Activated CD8-positive, alpha-beta T cell treated with anti-CD3 and anti-CD28 coated beads for 36 hours (primary cell): ENCODE results near the gene TRIM3. TPM values are rescaled to one million over a fixed set of nuclear protein-coding genes. Genes with fewer than 3 reads are reported as not detected.
A peak's percentile ranks its signal among the peaks of the same experiment; 100 is the strongest.

ENCODE experiments used
- ATAC-seq: fragments of 200-7000 bp; cut with Tn5 transposase; one replicate; pipeline ENCODE4 v1.10.0; 2021; ENCODE audit warnings: mild to moderate bottlenecking, moderate library complexity
- CTCF ChIA-PET: fragments of 350-600 bp; sonication (Branson Sonifier 250); formaldehyde crosslinking; loops from one replicate; lab custom pipeline; 2021; ENCODE audit warnings: antibody characterized with exemption; lab: Charles Lee
- POLR2A ChIA-PET: fragments of 350-600 bp; sonication (Branson Sonifier 250); formaldehyde crosslinking; loops from one replicate; lab custom pipeline; 2021; ENCODE audit warnings: antibody characterized with exemption; lab: Charles Lee
- DNase-seq: peaks from one replicate; pipeline ENCODE4 v3.0.0-alpha.2; 2020
- H3K27ac Mint-ChIP-seq: one replicate; pipeline ENCODE4 v1.8.0; 2021; ENCODE audit warnings: mild to moderate bottlenecking, mixed read lengths
- H3K27me3 Mint-ChIP-seq: one replicate; pipeline ENCODE4 v1.8.0; 2021; ENCODE audit warnings: mixed read lengths
- H3K36me3 Mint-ChIP-seq: one replicate; pipeline ENCODE4 v1.8.0; 2021; ENCODE audit warnings: low read depth, mixed read lengths
- H3K4me1 Mint-ChIP-seq: one replicate; pipeline ENCODE4 v1.8.0; 2021; ENCODE audit warnings: low read depth, mixed read lengths
- H3K4me3 Mint-ChIP-seq: one replicate; pipeline ENCODE4 v1.8.0; 2021; ENCODE audit warnings: mild to moderate bottlenecking, moderate library complexity, mixed read lengths
- H3K9me3 Mint-ChIP-seq: one replicate; pipeline ENCODE4 v1.8.0; 2021; ENCODE audit warnings: mixed read lengths
- CTCF ChIP-seq: fragments of 200-600 bp; IDR thresholded peaks from one replicate; pipeline ENCODE4 v1.8.0; 2022; ENCODE audit warnings: antibody characterized with exemption, mild to moderate bottlenecking
- intact Hi-C: fragments of 100-400 bp; cut with micrococcal nuclease; formaldehyde crosslinking; loops from one replicate; pipeline ENCODE4 v1.10.0; 2022
- total RNA-seq, 2 experiments: library from RNA; stranded (reverse); gene quantifications; one replicate each; pipeline ENCODE4 v1.2.3, GENCODE V29; 2021

TRIM3 gene
- total RNA-seq, 2 experiments from 2014 or later, result 4.4 to 5.5 TPM

- H3K27me3 Mint-ChIP-seq, result no peaks in the 10 kb centered on the region
- H3K4me1 Mint-ChIP-seq, result peaks cover 24% of the 10 kb centered on the region
- DNase-seq (peak; percentile 64), ATAC-seq (peak; percentile 32)
- H3K9me3 Mint-ChIP-seq, result no peaks in the 10 kb centered on the region
- CTCF ChIA-PET, result interaction anchor here (1.8 kb wide), 1 partner anchor 36 kb away, joined by 8 read pairs; no protein-coding TSS in a partner anchor
- no peak for TF ChIP-seq CTCF
- POLR2A ChIA-PET, result interaction anchor here (1.4 kb wide), 1 partner anchor 12 kb away, joined by 5 read pairs; no protein-coding TSS in a partner anchor
- H3K27ac Mint-ChIP-seq, result no peak overlapping the region
- intact Hi-C loops, result no loop called here
- no peak overlapping the region for H3K4me3 Mint-ChIP-seq
- H3K36me3 Mint-ChIP-seq, result peaks cover 2% of the 10 kb centered on the region
These were observed 58.8 kb downstream of the TRIM3 start for GRCh38 chr11:6414874-6415328.

GRCh38 chr11:6413791-6414201, 59.9 kb downstream of the TRIM3 start:
- H3K36me3 Mint-ChIP-seq, result peaks cover 5% of the 10 kb centered on the region
- no peaks in the 10 kb centered on the region for H3K27me3 Mint-ChIP-seq
- POLR2A ChIA-PET, result interaction anchor here (0.6 to 1.6 kb wide), 9 partner anchors 9 to 270 kb away, joined by 3 to 6 read pairs (median 4); partner anchors contain the start of gene SMPD1
- no peak for TF ChIP-seq CTCF
- H3K4me3 Mint-ChIP-seq, result no peak overlapping the region
- intact Hi-C loops, result no loop called here
- peak; percentile 83 for ATAC-seq
- no peak overlapping the region for H3K27ac Mint-ChIP-seq
- CTCF ChIA-PET, result interaction anchor here (1.1 to 1.8 kb wide), 6 partner anchors 11 to 293 kb away, joined by 3 to 8 read pairs (median 4); no protein-coding TSS in a partner anchor
- peak; percentile 90 for DNase-seq
- H3K4me1 Mint-ChIP-seq, result peaks cover 27% of the 10 kb centered on the region
- no peaks in the 10 kb centered on the region for H3K9me3 Mint-ChIP-seq

- no peak overlapping the region for H3K4me3 Mint-ChIP-seq
- intact Hi-C loops, result no loop called here
- ATAC-seq (no peak), DNase-seq (no peak)
- H3K27me3 Mint-ChIP-seq, result no peaks in the 10 kb centered on the region
- H3K4me1 Mint-ChIP-seq, result peaks cover 41% of the 10 kb centered on the region
- ChIA-PET CTCF (interaction anchor here (1.3 to 3.1 kb wide), 2 partner anchors 32 to 33 kb away, joined by 6 to 13 read pairs; no protein-coding TSS in a partner anchor), POLR2A (interaction anchor here (1.0 to 1.9 kb wide), 2 partner anchors 9 to 70 kb away, joined by 4 to 13 read pairs; partner anchors contain the start of genes ARFIP2 and TIMM10B)
- no peak for TF ChIP-seq CTCF
- H3K27ac Mint-ChIP-seq, result no peak overlapping the region
- peaks cover 11% of the 10 kb centered on the region for H3K36me3 Mint-ChIP-seq
- H3K9me3 Mint-ChIP-seq, result no peaks in the 10 kb centered on the region
These were observed 62.1 kb downstream of the TRIM3 start for GRCh38 chr11:6411594-6412031.

- no peak overlapping the region for H3K4me3 Mint-ChIP-seq
- no peak overlapping the region for H3K27ac Mint-ChIP-seq
- CTCF ChIA-PET, result interaction anchor here (1.0 to 3.1 kb wide), 6 partner anchors 8 to 33 kb away, joined by 3 to 13 read pairs (median 6); partner anchors contain the start of gene APBB1
- H3K36me3 Mint-ChIP-seq, result peaks cover 11% of the 10 kb centered on the region
- peaks cover 48% of the 10 kb centered on the region for H3K4me1 Mint-ChIP-seq
- H3K9me3 Mint-ChIP-seq, result no peaks in the 10 kb centered on the region
- DNase-seq, result no peak
- no peak for ATAC-seq
- intact Hi-C loops, result no loop called here
- no peaks in the 10 kb centered on the region for H3K27me3 Mint-ChIP-seq
- POLR2A ChIA-PET, result interaction anchor here (0.6 to 1.9 kb wide), 3 partner anchors 8 to 27 kb away, joined by 3 to 13 read pairs (median 3); no protein-coding TSS in a partner anchor
- TF ChIP-seq CTCF, result no peak
These were observed 62.9 kb downstream of the TRIM3 start for GRCh38 chr11:6410695-6411430.
